Caco-2 (cell line): ENCODE data around the gene MAP4K3. TPM values are rescaled to one million over a fixed set of nuclear protein-coding genes. Genes with fewer than 3 reads are reported as not detected.
"Not testable (repeated sequence)": the region's sequence is repeated elsewhere in the genome, so short reads cannot be mapped to it uniquely, and the experiment has no call there.

ENCODE experiments used
- BruUV-seq: library from RNA; stranded (reverse); fragments of 400-500 nt; replicated peaks from 2 replicates; lab custom pipeline; 2021; lab: Mats Ljungman, UMichigan
- CTCF ChIA-PET: fragments of 300-600 bp; sonication (Branson Sonifier 250); formaldehyde crosslinking; loops from one replicate; lab custom pipeline; 2022; ENCODE audit warnings: antibody characterized with exemption; lab: Charles Lee
- POLR2A ChIA-PET: fragments of 300-600 bp; sonication (Branson Sonifier 250); formaldehyde crosslinking; loops from one replicate; lab custom pipeline; 2022; ENCODE audit warnings: antibody characterized with exemption; lab: Charles Lee
- DNase-seq, 2 experiments: peaks; one replicate each; pipeline versions ENCODE4 v3.0.0 to v3.0.0-alpha.2; 2020 to 2022
- H3K27me3 ChIP-seq: replicated peaks from 2 replicates; pipeline ENCODE4 v1.6.0; 2011; ENCODE audit warnings: low read length; ENCODE audit not compliant: control insufficient read depth, insufficient read depth
- H3K36me3 ChIP-seq: 2 replicates; pipeline ENCODE4 v1.5.1; 2011; ENCODE audit warnings: low read length; ENCODE audit not compliant: control insufficient read depth, insufficient read depth
- H3K4me1 ChIP-seq: fragments of 250-450 bp; sonication (Bioruptor Pico); 2 replicates; pipeline ENCODE4 v1.5.1; 2020; ENCODE audit warnings: mild to moderate bottlenecking
- H3K4me3 ChIP-seq: 2 replicates; pipeline ENCODE4 v1.5.1; 2011; ENCODE audit warnings: low read depth, mild to moderate bottlenecking, control low read depth, low read length
- H3K9me3 ChIP-seq: fragments of 250-450 bp; sonication (Bioruptor Pico); 2 replicates; pipeline ENCODE4 v1.5.1; 2020; ENCODE audit warnings: mild to moderate bottlenecking, moderate library complexity
- H3K27ac Mint-ChIP-seq: one replicate; pipeline ENCODE4 v1.8.0; 2022; ENCODE audit warnings: mixed read lengths; ENCODE audit not compliant: unreplicated experiment
- H3K27me3 Mint-ChIP-seq: one replicate; pipeline ENCODE4 v1.8.0; 2022; ENCODE audit warnings: mixed read lengths; ENCODE audit not compliant: insufficient read depth, unreplicated experiment
- H3K36me3 Mint-ChIP-seq: one replicate; pipeline ENCODE4 v1.8.0; 2022; ENCODE audit warnings: mild to moderate bottlenecking, mixed read lengths; ENCODE audit not compliant: insufficient read depth, unreplicated experiment
- H3K4me1 Mint-ChIP-seq: one replicate; pipeline ENCODE4 v1.8.0; 2022; ENCODE audit warnings: low read depth, mixed read lengths; ENCODE audit not compliant: unreplicated experiment
- H3K4me3 Mint-ChIP-seq: one replicate; pipeline ENCODE4 v1.8.0; 2022; ENCODE audit warnings: mild to moderate bottlenecking, moderate library complexity, mixed read lengths; ENCODE audit not compliant: unreplicated experiment
- H3K9me3 Mint-ChIP-seq: one replicate; pipeline ENCODE4 v1.8.0; 2022; ENCODE audit warnings: mixed read lengths; ENCODE audit not compliant: unreplicated experiment
- intact Hi-C: fragments of 100-400 bp; cut with micrococcal nuclease; formaldehyde crosslinking; loops from one replicate; pipeline ENCODE4 v1.10.0; 2022; ENCODE audit not compliant: unreplicated experiment
- total RNA-seq: library from RNA; stranded (reverse); gene quantifications from 2 replicates; pipeline ENCODE4 v1.2.3, GENCODE V29; 2022
- TF ChIP-seq, protein P1 (sequence below), 2 experiments: fragments of 200-600 bp in 1 of 2; IDR thresholded peaks; 1 replicate in 1 of 2; 2 replicates in 1 of 2; pipeline versions ENCODE4 v1.5.1 to v1.8.0; 2011 to 2022; ENCODE audit warnings: antibody characterized with exemption in 1 of 2, control low read depth in 1 of 2, inconsistent platforms in 1 of 2, low read depth in 1 of 2, low read length in 1 of 2, mild to moderate bottlenecking in 1 of 2, moderate library complexity in 1 of 2; ENCODE audit not compliant: insufficient read depth in 1 of 2, severe bottlenecking in 1 of 2, unreplicated experiment in 1 of 2

Gene MAP4K3
- total RNA-seq, 1 experiment from 2014 or later: 46.1 TPM

DNA sequence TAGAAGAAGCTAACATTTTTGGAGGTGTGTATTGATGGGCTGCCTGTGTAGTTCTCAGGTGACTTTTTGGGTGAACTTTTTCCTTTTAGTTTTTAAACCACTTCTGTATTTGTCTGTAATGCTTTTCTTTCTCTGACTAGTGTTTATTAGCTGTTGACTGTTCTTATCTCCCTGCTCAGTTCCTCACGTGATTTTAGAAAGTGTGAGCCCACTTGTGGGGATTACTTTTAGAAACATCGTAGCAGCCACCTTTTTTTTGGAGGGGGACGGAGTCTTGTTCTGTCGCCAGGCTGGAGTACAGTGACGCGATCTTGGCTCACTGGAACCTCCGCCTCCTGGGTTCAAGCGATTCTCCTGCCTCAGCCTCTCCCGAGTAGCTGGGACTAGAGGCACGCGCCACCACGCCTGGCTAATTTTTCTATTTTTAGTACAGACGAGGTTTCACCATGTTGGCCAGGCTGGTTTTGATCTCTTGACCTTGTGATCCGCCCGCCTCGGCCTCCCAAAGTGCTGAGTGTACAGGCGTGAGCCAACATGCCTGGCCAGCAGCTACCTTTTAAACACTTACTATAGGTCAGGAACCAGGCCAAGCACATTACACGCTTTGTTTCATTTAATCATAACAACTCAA is 184.1 kb downstream of the MAP4K3 start:
- no TSS peak for BruUV-seq
- Histone ChIP-seq H3K9me3 (0 out of 2 replicates have a peak, but pooled peaks cover 6% of the 10 kb centered on the region), H3K27me3 (no peaks in the 10 kb centered on the region), H3K36me3 (peaks cover 1% of the 10 kb centered on the region), H3K4me3 (no peak overlapping the region), H3K4me1 (no peaks in the 10 kb centered on the region)
- H3K27me3 Mint-ChIP-seq: no peaks in the 10 kb centered on the region
- CTCF ChIA-PET: interaction anchor here (0.8 kb wide), 1 partner anchor 25 kb away, joined by 3 read pairs; no protein-coding TSS in a partner anchor
- H3K9me3 Mint-ChIP-seq: no peaks in the 10 kb centered on the region
- H3K27ac Mint-ChIP-seq: no peak overlapping the region
- H3K36me3 Mint-ChIP-seq: peaks cover 50% of the 10 kb centered on the region
- POLR2A ChIA-PET: interaction anchor here (0.9 kb wide), 1 partner anchor 16 kb away, joined by 6 read pairs; no protein-coding TSS in a partner anchor
- no peak overlapping the region for H3K4me3 Mint-ChIP-seq
- intact Hi-C loops: no loop called here
- TF ChIP-seq, protein P1, sequence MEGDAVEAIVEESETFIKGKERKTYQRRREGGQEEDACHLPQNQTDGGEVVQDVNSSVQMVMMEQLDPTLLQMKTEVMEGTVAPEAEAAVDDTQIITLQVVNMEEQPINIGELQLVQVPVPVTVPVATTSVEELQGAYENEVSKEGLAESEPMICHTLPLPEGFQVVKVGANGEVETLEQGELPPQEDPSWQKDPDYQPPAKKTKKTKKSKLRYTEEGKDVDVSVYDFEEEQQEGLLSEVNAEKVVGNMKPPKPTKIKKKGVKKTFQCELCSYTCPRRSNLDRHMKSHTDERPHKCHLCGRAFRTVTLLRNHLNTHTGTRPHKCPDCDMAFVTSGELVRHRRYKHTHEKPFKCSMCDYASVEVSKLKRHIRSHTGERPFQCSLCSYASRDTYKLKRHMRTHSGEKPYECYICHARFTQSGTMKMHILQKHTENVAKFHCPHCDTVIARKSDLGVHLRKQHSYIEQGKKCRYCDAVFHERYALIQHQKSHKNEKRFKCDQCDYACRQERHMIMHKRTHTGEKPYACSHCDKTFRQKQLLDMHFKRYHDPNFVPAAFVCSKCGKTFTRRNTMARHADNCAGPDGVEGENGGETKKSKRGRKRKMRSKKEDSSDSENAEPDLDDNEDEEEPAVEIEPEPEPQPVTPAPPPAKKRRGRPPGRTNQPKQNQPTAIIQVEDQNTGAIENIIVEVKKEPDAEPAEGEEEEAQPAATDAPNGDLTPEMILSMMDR (IDR thresholded peaks at IDR 0.05; ENCODE audit: insufficient read depth in 1 of 2, low read depth in 1 of 2, low read length in 1 of 2, severe bottlenecking in 1 of 2, unreplicated experiment in 1 of 2): no peak
- DNase-seq: no peak
- no peaks in the 10 kb centered on the region for H3K4me1 Mint-ChIP-seq

DNA sequence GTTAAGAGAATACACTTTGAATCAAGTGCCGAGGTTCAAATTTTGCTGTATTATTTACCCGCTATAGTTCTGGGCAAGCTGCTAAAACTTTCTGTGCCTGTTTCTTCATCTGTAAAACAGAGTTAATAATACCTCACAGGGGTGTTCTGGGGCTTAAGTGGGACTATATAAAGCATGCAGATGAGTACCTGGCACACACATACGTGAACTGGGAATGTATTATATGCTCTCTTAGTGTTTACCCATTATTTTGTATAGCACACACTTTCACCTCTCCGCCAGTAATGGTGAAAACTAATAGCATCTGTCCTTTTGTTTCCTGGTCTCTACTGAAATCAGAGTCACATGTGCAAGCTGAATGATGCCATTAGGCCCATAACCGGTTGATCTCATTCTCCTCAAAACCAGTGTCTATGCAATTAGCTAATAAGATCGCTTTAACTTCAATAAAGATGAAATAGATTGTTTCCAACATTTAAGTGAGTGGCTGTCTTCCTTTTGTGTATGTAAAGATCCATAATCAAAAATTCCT is 189.5 kb downstream of the MAP4K3 start:
- H3K36me3 ChIP-seq: peaks cover 1% of the 10 kb centered on the region
- BruUV-seq: no TSS peak
- 0 out of 2 replicates have a peak, but pooled peaks cover 6% of the 10 kb centered on the region for H3K9me3 ChIP-seq
- H3K27me3 ChIP-seq: no peaks in the 10 kb centered on the region
- H3K36me3 Mint-ChIP-seq: peaks cover 34% of the 10 kb centered on the region
- ChIA-PET CTCF (no interaction called here), POLR2A (no interaction called here)
- no peaks in the 10 kb centered on the region for H3K4me1 Mint-ChIP-seq
- intact Hi-C loops: no loop called here
- H3K27me3 Mint-ChIP-seq: no peaks in the 10 kb centered on the region
- no peak overlapping the region for H3K4me3 Mint-ChIP-seq
- no peak overlapping the region for H3K27ac Mint-ChIP-seq
- DNase-seq: no peak
- TF ChIP-seq, protein P1 (IDR thresholded peaks at IDR 0.05; ENCODE audit: insufficient read depth in 1 of 2, low read depth in 1 of 2, low read length in 1 of 2, severe bottlenecking in 1 of 2, unreplicated experiment in 1 of 2): no peak
- H3K4me1 ChIP-seq: no peaks in the 10 kb centered on the region
- H3K4me3 ChIP-seq: no peak overlapping the region
- no peaks in the 10 kb centered on the region for H3K9me3 Mint-ChIP-seq

DNA sequence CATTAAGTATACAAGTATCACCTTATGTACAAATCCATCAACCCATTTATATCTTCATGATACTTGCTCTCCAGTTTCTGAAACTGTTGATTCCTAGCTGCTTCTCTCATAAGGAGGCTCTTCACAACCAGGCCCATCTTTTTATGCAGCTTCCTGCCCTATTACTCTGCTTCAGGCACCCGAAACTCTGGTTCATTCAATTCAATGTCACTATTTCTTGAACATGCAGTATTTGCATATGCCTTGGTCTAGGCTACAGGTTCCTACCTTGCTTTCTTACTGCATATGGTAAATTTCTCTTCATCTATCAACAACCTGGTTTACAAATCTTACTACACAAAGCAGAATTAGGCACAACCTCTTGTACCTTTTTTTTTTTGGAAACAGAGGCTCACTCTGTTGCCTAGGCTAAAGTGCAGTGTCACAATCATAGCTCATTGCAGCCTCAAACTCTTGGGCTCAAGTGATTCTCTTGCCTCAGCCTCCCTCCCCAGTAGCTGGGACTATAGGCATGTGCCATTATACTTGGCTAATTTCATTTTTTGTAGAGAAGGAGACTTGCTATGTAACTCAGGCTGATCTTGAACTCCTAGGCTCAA is 190.6 kb downstream of the MAP4K3 start:
- no TSS peak for BruUV-seq
- H3K4me1 Mint-ChIP-seq: no peaks in the 10 kb centered on the region
- Histone ChIP-seq H3K9me3 (0 out of 2 replicates have a peak, but pooled peaks cover 6% of the 10 kb centered on the region), H3K4me1 (no peaks in the 10 kb centered on the region), H3K4me3 (no peak overlapping the region), H3K27me3 (no peaks in the 10 kb centered on the region), H3K36me3 (peaks cover 1% of the 10 kb centered on the region)
- no peak overlapping the region for H3K27ac Mint-ChIP-seq
- ChIA-PET POLR2A (no interaction called here), CTCF (no interaction called here)
- TF ChIP-seq, protein P1 (IDR thresholded peaks at IDR 0.05; ENCODE audit: insufficient read depth in 1 of 2, low read depth in 1 of 2, low read length in 1 of 2, severe bottlenecking in 1 of 2, unreplicated experiment in 1 of 2): no peak
- intact Hi-C loops: no loop called here
- H3K36me3 Mint-ChIP-seq: peaks cover 27% of the 10 kb centered on the region
- no peak overlapping the region for H3K4me3 Mint-ChIP-seq
- H3K9me3 Mint-ChIP-seq: no peaks in the 10 kb centered on the region
- H3K27me3 Mint-ChIP-seq: no peaks in the 10 kb centered on the region
- no peak for DNase-seq

DNA sequence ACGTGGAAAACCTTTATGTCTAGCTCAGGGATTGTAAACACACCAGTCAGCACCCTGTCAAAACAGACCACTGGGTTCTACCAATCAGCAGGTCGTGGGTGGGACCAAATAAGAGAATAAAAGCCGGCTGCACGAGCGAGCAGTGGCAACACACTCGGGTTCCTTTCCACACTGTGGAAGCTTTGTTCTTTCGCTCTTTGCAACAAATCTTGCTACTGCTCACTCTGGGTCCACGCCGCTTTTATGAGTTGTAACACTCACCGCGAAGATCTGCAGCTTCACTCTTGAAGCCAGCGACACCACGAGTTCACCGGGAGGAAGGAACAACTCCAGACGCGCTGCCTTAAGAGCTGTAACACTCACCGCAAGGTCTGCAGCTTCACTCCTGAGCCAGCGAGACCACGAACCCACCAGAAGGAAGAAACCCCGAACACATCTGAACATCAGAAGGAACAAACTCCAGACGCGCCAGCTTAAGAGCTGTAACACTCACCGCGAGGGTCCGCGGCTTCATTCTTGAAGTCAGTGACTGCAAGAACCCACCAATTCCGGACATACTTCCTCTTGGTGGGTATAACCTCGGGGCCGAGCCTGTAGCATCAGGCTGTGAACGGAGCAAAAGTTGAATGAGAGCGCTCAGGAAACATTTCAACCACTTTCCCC is 192.0 kb downstream of the MAP4K3 start:
- H3K4me1 ChIP-seq, H3K27me3 Mint-ChIP-seq, POLR2A ChIA-PET, H3K4me3 Mint-ChIP-seq, BruUV-seq, DNase-seq, H3K27me3 ChIP-seq, H3K9me3 ChIP-seq, H3K27ac Mint-ChIP-seq, H3K9me3 Mint-ChIP-seq, H3K4me1 Mint-ChIP-seq, H3K4me3 ChIP-seq, H3K36me3 ChIP-seq, intact Hi-C loops, CTCF ChIA-PET: not testable (repeated sequence)
- H3K36me3 Mint-ChIP-seq: peaks cover 21% of the 10 kb centered on the region
